DMS114 treated with DMSO at 0.1 percent for 48 hours (cell line): Measurements from ENCODE around the gene ZNF768.
"Not testable (repeated sequence)": the region's sequence is repeated elsewhere in the genome, so short reads cannot be mapped to it uniquely, and the experiment has no call there.

ENCODE experiments used
- DNase-seq: peaks from one replicate; lab custom pipeline; 2025; ENCODE audit not compliant: unreplicated experiment; lab: John Stamatoyannopoulos, UW

The ZNF768 gene

GRCh38 chr16:30511509-30511908 lies 14.9 kb downstream of the ZNF768 start:
- no peak for DNase-seq

GRCh38 chr16:30510376-30510938 lies 15.9 kb downstream of the ZNF768 start:
- DNase-seq, result no peak

GRCh38 chr16:30509081-30509765 lies 17.1 kb downstream of the ZNF768 start:
- DNase-seq, result no peak

- no peak for DNase-seq
Measured at GRCh38 chr16:30503403-30504296, 22.7 kb downstream of the ZNF768 start.

GRCh38 chr16:30499284-30499683 lies 27.1 kb downstream of the ZNF768 start:
- no peak for DNase-seq

- DNase-seq, result no peak
Measured at GRCh38 chr16:30494709-30495108, 31.7 kb downstream of the ZNF768 start.

GRCh38 chr16:30493941-30494488 lies 32.4 kb downstream of the ZNF768 start:
- no peak for DNase-seq

- no peak for DNase-seq
Measured at GRCh38 chr16:30491744-30492308, 34.5 kb downstream of the ZNF768 start.

GRCh38 chr16:30491229-30491628 lies 35.1 kb downstream of the ZNF768 start:
- no peak for DNase-seq

- DNase-seq, result no peak
Measured at GRCh38 chr16:30490210-30490609, 36.2 kb downstream of the ZNF768 start.

- DNase-seq, result no peak
Measured at GRCh38 chr16:30488764-30489605, 37.4 kb downstream of the ZNF768 start.

- DNase-seq, result no peak
Measured at GRCh38 chr16:30485818-30486436, 40.4 kb downstream of the ZNF768 start.

GRCh38 chr16:30484887-30485286 lies 41.5 kb downstream of the ZNF768 start:
- no peak for DNase-seq

- no peak for DNase-seq
Measured at GRCh38 chr16:30482366-30482765, 44.0 kb downstream of the ZNF768 start.

- DNase-seq, result no peak
Measured at GRCh38 chr16:30481381-30481780, 45.0 kb downstream of the ZNF768 start.

GRCh38 chr16:30478766-30479478 lies 47.4 kb downstream of the ZNF768 start:
- DNase-seq, result no peak

GRCh38 chr16:30477773-30478172 lies 48.6 kb downstream of the ZNF768 start:
- DNase-seq, result not testable (repeated sequence)

- no peak for DNase-seq
Measured at GRCh38 chr16:30476991-30477390, 49.4 kb downstream of the ZNF768 start.

GRCh38 chr16:30474684-30475083 lies 51.7 kb downstream of the ZNF768 start:
- no peak for DNase-seq
